ENCODE results near the gene ACVRL1. TPM values are rescaled to one million over a fixed set of nuclear protein-coding genes. Genes with fewer than 3 reads are reported as not detected.

The ACVRL1 gene
- 0.06 to 0.15 TPM (median 0.12 TPM) in 3 of 5 replicates, not detected in the others for total RNA-seq (2022; extraction: Qiagen RNA extraction; ENCODE audit: low read depth)

DNA sequence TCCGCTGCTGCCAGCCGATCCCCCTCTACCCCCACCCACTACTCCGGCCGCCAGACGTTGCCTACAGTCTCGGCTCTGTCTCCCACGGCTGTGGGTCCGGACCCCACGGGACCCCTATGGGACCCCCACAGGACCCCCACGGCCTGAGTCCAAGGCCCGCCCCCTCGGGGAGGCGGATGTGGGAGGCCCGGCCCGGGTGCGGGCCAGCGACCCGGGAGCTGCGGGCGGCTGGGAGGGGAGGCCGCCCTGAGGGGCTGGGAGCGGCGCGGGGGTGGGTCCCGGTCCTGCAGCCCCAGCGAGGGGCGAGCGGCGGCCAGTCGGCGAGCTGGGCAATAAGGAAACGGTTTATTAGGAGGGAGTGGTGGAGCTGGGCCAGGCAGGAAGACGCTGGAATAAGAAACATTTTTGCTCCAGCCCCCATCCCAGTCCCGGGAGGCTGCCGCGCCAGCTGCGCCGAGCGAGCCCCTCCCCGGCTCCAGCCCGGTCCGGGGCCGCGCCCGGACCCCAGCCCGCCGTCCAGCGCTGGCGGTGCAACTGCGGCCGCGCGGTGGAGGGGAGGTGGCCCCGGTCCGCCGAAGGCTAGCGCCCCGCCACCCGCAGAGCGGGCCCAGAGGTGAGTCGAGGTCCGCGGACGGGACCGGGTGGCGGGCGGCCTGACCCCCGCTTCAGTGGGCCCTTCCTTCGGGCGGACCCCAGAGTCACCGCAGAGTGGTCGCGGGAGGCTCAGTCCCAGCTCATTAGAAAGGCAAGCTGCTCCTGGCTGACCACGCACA, at the start of gene ACVRL1:
ACVRL1 (plus strand) TSS at position 422 of the 773 bp plus-strand sequence. CDS start 4,971 bp downstream, outside the sequence.

GRCh38 chr12:51887476-51888315, 19.6 kb upstream of the ACVRL1 start, which contains the start of gene ANKRD33:
Gene ANKRD33, plus strand, starts transcription at chr12:51888103. Its CDS starts 84 bp downstream, at chr12:51888187.

GRCh38 chr12:51951199-51951842, 44.0 kb downstream of the ACVRL1 start, which contains the start of gene ACVR1B:
Gene ACVR1B, plus strand, starts transcription at chr12:51951699. Its CDS starts 45 bp downstream, at chr12:51951744.

Other genes with a start within 250 kb of the ACVRL1 start
- 0.22 to 0.41 TPM (median 0.30 TPM) in 5 replicates for gene FIGNL2, start 58.8 kb upstream of the ACVRL1 start, total RNA-seq (2022; extraction: Qiagen RNA extraction; ENCODE audit: low read depth)
- gene ANKRD33, start 19.4 kb upstream of the ACVRL1 start, total RNA-seq (2022; extraction: Qiagen RNA extraction; ENCODE audit: low read depth), result 0.14 to 0.24 TPM in 2 of 5 replicates, not detected in the others
- gene ACVR1B, start 44.2 kb downstream of the ACVRL1 start, total RNA-seq (2022; extraction: Qiagen RNA extraction; ENCODE audit: low read depth), result 14.1 to 17.9 TPM (median 16.7 TPM) in 5 replicates
- gene TAMALIN, start 99.4 kb downstream of the ACVRL1 start, total RNA-seq (2022; extraction: Qiagen RNA extraction; ENCODE audit: low read depth), result 0.17 to 1.3 TPM (median 0.61 TPM) in 5 replicates
- 28.1 to 48.1 TPM (median 36.7 TPM) in 5 replicates for gene NR4A1, start 143.9 kb downstream of the ACVRL1 start, total RNA-seq (2022; extraction: Qiagen RNA extraction; ENCODE audit: low read depth)
- gene ATG101, start 162.5 kb downstream of the ACVRL1 start, total RNA-seq (2022; extraction: Qiagen RNA extraction; ENCODE audit: low read depth), result 74.0 to 98.4 TPM (median 94.9 TPM) in 5 replicates
- not detected in 5 replicates for gene SMIM41, start 172.2 kb downstream of the ACVRL1 start, total RNA-seq (2022; extraction: Qiagen RNA extraction; ENCODE audit: low read depth)

All from A549 treated with RU486 at 1 μM for 4 hours (cell line).